ENCODE results near the gene PIP4P1. TPM values are rescaled to one million over a fixed set of nuclear protein-coding genes. Genes with fewer than 3 reads are reported as not detected.

Gene PIP4P1
- total and polyA plus RNA-seq, 2 of the 13 experiments (the other 11 are each of a cell fraction or from before 2014, with no cell fraction given) = 33.4 to 47.0 TPM

GRCh38 chr14:20454516-20455354, 6.5 kb downstream of the PIP4P1 start, which contains the start of the genes APEX1 and OSGEP (continued):
- TF ChIP-seq, protein P1, sequence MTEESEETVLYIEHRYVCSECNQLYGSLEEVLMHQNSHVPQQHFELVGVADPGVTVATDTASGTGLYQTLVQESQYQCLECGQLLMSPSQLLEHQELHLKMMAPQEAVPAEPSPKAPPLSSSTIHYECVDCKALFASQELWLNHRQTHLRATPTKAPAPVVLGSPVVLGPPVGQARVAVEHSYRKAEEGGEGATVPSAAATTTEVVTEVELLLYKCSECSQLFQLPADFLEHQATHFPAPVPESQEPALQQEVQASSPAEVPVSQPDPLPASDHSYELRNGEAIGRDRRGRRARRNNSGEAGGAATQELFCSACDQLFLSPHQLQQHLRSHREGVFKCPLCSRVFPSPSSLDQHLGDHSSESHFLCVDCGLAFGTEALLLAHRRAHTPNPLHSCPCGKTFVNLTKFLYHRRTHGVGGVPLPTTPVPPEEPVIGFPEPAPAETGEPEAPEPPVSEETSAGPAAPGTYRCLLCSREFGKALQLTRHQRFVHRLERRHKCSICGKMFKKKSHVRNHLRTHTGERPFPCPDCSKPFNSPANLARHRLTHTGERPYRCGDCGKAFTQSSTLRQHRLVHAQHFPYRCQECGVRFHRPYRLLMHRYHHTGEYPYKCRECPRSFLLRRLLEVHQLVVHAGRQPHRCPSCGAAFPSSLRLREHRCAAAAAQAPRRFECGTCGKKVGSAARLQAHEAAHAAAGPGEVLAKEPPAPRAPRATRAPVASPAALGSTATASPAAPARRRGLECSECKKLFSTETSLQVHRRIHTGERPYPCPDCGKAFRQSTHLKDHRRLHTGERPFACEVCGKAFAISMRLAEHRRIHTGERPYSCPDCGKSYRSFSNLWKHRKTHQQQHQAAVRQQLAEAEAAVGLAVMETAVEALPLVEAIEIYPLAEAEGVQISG (CRISPR knock-in tag; IDR thresholded peaks at IDR 0.05) = peak; percentile 84
- TF ChIP-seq ZNF260 (CRISPR knock-in tag; IDR thresholded peaks at IDR 0.05; ENCODE audit: borderline replicate concordance, low read depth) (no peak), NFE2L1 (CRISPR knock-in tag; IDR thresholded peaks at IDR 0.05; ENCODE audit: borderline replicate concordance) (no peak), NR2C2 (CRISPR knock-in tag; IDR thresholded peaks at IDR 0.05; ENCODE audit: borderline replicate concordance) (peak; percentile 78), HOXA5 (CRISPR knock-in tag; IDR thresholded peaks at IDR 0.05) (peak; percentile 60), TARDBP (CRISPR knock-in tag; IDR thresholded peaks at IDR 0.05) (peak; percentile 72; the same call in 1 of the 2 replicates), MAFF (IDR thresholded peaks at IDR 0.05; ENCODE audit: low read depth, low read length) (no peak), ZNF34 (CRISPR knock-in tag; IDR thresholded peaks at IDR 0.05; ENCODE audit: borderline replicate concordance) (peak; percentile 74), ZNF800 (CRISPR knock-in tag; IDR thresholded peaks at IDR 0.05) (peak; percentile 21), MBD4 (IDR thresholded peaks at IDR 0.05; ENCODE audit: borderline replicate concordance, low read length) (no peak), SP4 (CRISPR knock-in tag; IDR thresholded peaks at IDR 0.05) (peak; percentile 73), CENPX (CRISPR knock-in tag; IDR thresholded peaks at IDR 0.05) (no peak), SP5 (CRISPR knock-in tag; IDR thresholded peaks at IDR 0.05; ENCODE audit: borderline replicate concordance, low read depth) (peak; percentile 10; the same call in 1 of the 2 replicates), DR1 (CRISPR knock-in tag; IDR thresholded peaks at IDR 0.05) (peak; percentile 90), GLI4 (CRISPR knock-in tag; IDR thresholded peaks at IDR 0.05; ENCODE audit: borderline replicate concordance) (peak; percentile 13; the same call in 1 of the 2 replicates), ZSCAN20 (CRISPR knock-in tag; IDR thresholded peaks at IDR 0.05; ENCODE audit: borderline replicate concordance) (no peak), ZFYVE20 (CRISPR knock-in tag; IDR thresholded peaks at IDR 0.05; ENCODE audit: borderline replicate concordance, low read depth) (0 out of 2 replicates have a peak, but pooled peaks have one; percentile 26), JDP2 (CRISPR knock-in tag; IDR thresholded peaks at IDR 0.05; ENCODE audit: borderline replicate concordance) (no peak), HNRNPH1 (optimal IDR thresholded peaks at IDR 0.05; ENCODE audit: low read depth, low read length) (no peak), ZNF777 (CRISPR knock-in tag; IDR thresholded peaks at IDR 0.05) (0 out of 2 replicates have a peak, but pooled peaks have one; percentile 14), POLR2A (IDR thresholded peaks at IDR 0.05; ENCODE audit: insufficient read depth in 1 of 2, low read depth in 2 of 2, low read length in 2 of 2) (peak; percentile 86 to 93)
- TF ChIP-seq, protein P2, sequence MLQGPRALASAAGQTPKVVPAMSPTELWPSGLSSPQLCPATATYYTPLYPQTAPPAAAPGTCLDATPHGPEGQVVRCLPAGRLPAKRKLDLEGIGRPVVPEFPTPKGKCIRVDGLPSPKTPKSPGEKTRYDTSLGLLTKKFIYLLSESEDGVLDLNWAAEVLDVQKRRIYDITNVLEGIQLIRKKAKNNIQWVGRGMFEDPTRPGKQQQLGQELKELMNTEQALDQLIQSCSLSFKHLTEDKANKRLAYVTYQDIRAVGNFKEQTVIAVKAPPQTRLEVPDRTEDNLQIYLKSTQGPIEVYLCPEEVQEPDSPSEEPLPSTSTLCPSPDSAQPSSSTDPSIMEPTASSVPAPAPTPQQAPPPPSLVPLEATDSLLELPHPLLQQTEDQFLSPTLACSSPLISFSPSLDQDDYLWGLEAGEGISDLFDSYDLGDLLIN (CRISPR knock-in tag; IDR thresholded peaks at IDR 0.05; ENCODE audit: borderline replicate concordance) = peak; percentile 88; the same call in 1 of the 2 replicates
- TF ChIP-seq, protein P3, sequence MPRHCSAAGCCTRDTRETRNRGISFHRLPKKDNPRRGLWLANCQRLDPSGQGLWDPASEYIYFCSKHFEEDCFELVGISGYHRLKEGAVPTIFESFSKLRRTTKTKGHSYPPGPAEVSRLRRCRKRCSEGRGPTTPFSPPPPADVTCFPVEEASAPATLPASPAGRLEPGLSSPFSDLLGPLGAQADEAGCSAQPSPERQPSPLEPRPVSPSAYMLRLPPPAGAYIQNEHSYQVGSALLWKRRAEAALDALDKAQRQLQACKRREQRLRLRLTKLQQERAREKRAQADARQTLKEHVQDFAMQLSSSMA (CRISPR knock-in tag; IDR thresholded peaks at IDR 0.05) = peak; percentile 46; the same call in 1 of the 2 replicates
